Measurements from ENCODE around the gene POLR1D. TPM values are rescaled to one million over a fixed set of nuclear protein-coding genes. Genes with fewer than 3 reads are reported as not detected.

POLR1D gene
- total RNA-seq, 1 experiment from 2014 or later, result 75.6 TPM

- H3K9me3 ChIP-seq (ENCODE audit: control insufficient read depth, insufficient read depth, low read depth, low read length), result no peaks in the 10 kb centered on the region
- POLR2A ChIA-PET, result interaction anchor here (0.6 kb wide), 1 partner anchor 346 kb away, joined by 9 read pairs; no protein-coding TSS in a partner anchor
- TF ChIP-seq CTCF (IDR thresholded peaks at IDR 0.05), result no peak
- no peak for TF ChIP-seq SIN3A (IDR thresholded peaks at IDR 0.05; ENCODE audit: borderline replicate concordance, insufficient read depth, low read depth, low read length)
- TF ChIP-seq REST (IDR thresholded peaks at IDR 0.05; ENCODE audit: insufficient read depth in 1 of 2, low read depth in 2 of 2, low read length in 1 of 2), result no peak
- no peak for TF ChIP-seq TCF7L2 (IDR thresholded peaks at IDR 0.05; ENCODE audit: low read depth, low read length)
- peaks cover 17% of the 10 kb centered on the region for H3K4me1 ChIP-seq (ENCODE audit: control insufficient read depth, insufficient read depth, low read length)
- no peaks in the 10 kb centered on the region for H3K36me3 ChIP-seq (ENCODE audit: control insufficient read depth, insufficient read depth, low read length)
- peak; percentile 97 for ATAC-seq
- H3K27me3 ChIP-seq (ENCODE audit: control insufficient read depth, insufficient read depth, low read length), result no peaks in the 10 kb centered on the region
- H3K4me3 ChIP-seq (ENCODE audit: low read depth in 2 of 2, low read length in 2 of 2), result no peak overlapping the region
- in situ Hi-C loops (cut with HindIII; ENCODE audit: low pct_unique_long_range_greater_than_20kb, low sequenced_read_pairs) (no loop called here), intact Hi-C loops (cut with micrococcal nuclease; ENCODE audit: unreplicated experiment) (no loop called here)
- CTCF ChIA-PET, result no interaction called here
- peak overlapping the region; percentile 36; the same call in 1 of the 2 replicates for H3K27ac ChIP-seq (ENCODE audit: low read length)
- BruUV-seq (replicated peaks), result no TSS peak
- DNase-seq (ENCODE audit: low read depth, low spot score), result no peak
Measured at GRCh38 chr13:27599845-27600553, 21.7 kb upstream of the POLR1D start.

- no peak for DNase-seq (ENCODE audit: low read depth, low spot score)
- Histone ChIP-seq H3K27ac (ENCODE audit: low read length) (no peak overlapping the region; the same call in 1 of the 2 replicates), H3K4me3 (ENCODE audit: low read depth in 2 of 2, low read length in 2 of 2) (no peak overlapping the region), H3K9me3 (ENCODE audit: control insufficient read depth, insufficient read depth, low read depth, low read length) (no peaks in the 10 kb centered on the region), H3K36me3 (ENCODE audit: control insufficient read depth, insufficient read depth, low read length) (no peaks in the 10 kb centered on the region), H3K4me1 (ENCODE audit: control insufficient read depth, insufficient read depth, low read length) (peaks cover 17% of the 10 kb centered on the region), H3K27me3 (ENCODE audit: control insufficient read depth, insufficient read depth, low read length) (no peaks in the 10 kb centered on the region)
- TF ChIP-seq POLR2AphosphoS5 (IDR thresholded peaks at IDR 0.05; ENCODE audit: low read depth, low read length) (no peak), REST (IDR thresholded peaks at IDR 0.05; ENCODE audit: insufficient read depth in 1 of 2, low read depth in 2 of 2, low read length in 1 of 2) (no peak), SIN3A (IDR thresholded peaks at IDR 0.05; ENCODE audit: borderline replicate concordance, insufficient read depth, low read depth, low read length) (no peak), CTCF (IDR thresholded peaks at IDR 0.05) (no peak), TCF7L2 (IDR thresholded peaks at IDR 0.05; ENCODE audit: low read depth, low read length) (no peak)
- intact Hi-C loops (cut with micrococcal nuclease; ENCODE audit: unreplicated experiment), result no loop called here
- ChIA-PET CTCF (no interaction called here), POLR2A (no interaction called here)
- in situ Hi-C loops (cut with HindIII; ENCODE audit: low pct_unique_long_range_greater_than_20kb, low sequenced_read_pairs), result no loop called here
- no TSS peak for BruUV-seq (replicated peaks)
- no peak for ATAC-seq
Measured at GRCh38 chr13:27600711-27601110, 21.0 kb upstream of the POLR1D start.

Measured in Panc1 (cell line).